BE2C (cell line): ENCODE data around the gene RGSL1.

Experiments
- DNase-seq: peaks from one replicate; pipeline ENCODE4 v3.0.0-alpha.2; 2020
- H3K27me3 ChIP-seq: fragments of 250-450 bp; sonication (Bioruptor Pico); 2 replicates; pipeline ENCODE4 v1.5.1; 2020; ENCODE audit warnings: mild to moderate bottlenecking
- H3K36me3 ChIP-seq: fragments of 250-450 bp; sonication (Bioruptor Pico); 2 replicates; pipeline ENCODE4 v1.5.1; 2020; ENCODE audit warnings: mild to moderate bottlenecking
- H3K4me1 ChIP-seq: fragments of 250-450 bp; sonication (Bioruptor Pico); 2 replicates; pipeline ENCODE4 v1.5.1; 2020
- H3K4me3 ChIP-seq: 2 replicates; pipeline ENCODE4 v1.5.1; 2011; ENCODE audit warnings: low read depth, low read length
- H3K9me3 ChIP-seq: fragments of 250-450 bp; sonication (Bioruptor Pico); 2 replicates; pipeline ENCODE4 v1.5.1; 2020
- CTCF ChIP-seq: IDR thresholded peaks from 2 replicates; pipeline ENCODE4 v1.5.1; 2012; ENCODE audit warnings: mild to moderate bottlenecking, low read depth, low read length

The RGSL1 gene

GRCh38 chr1:182408435-182409075, 41.4 kb upstream of the RGSL1 start:
- no peak for DNase-seq
- H3K4me3 ChIP-seq = no peak overlapping the region
- no peak for TF ChIP-seq CTCF
- H3K27me3 ChIP-seq = peaks cover 11% of the 10 kb centered on the region
- H3K36me3 ChIP-seq = no peaks in the 10 kb centered on the region
- no peaks in the 10 kb centered on the region for H3K4me1 ChIP-seq
- no peaks in the 10 kb centered on the region for H3K9me3 ChIP-seq

- Histone ChIP-seq H3K4me1 (no peaks in the 10 kb centered on the region), H3K27me3 (peaks cover 15% of the 10 kb centered on the region), H3K9me3 (no peaks in the 10 kb centered on the region), H3K36me3 (no peaks in the 10 kb centered on the region), H3K4me3 (no peak overlapping the region)
- DNase-seq = no peak
- no peak for TF ChIP-seq CTCF
These were observed 39.8 kb upstream of the RGSL1 start for GRCh38 chr1:182410138-182410537.

GRCh38 chr1:182410620-182411273, 39.2 kb upstream of the RGSL1 start:
- no peak for DNase-seq
- Histone ChIP-seq H3K36me3 (no peaks in the 10 kb centered on the region), H3K4me1 (no peaks in the 10 kb centered on the region), H3K4me3 (no peak overlapping the region), H3K27me3 (peaks cover 15% of the 10 kb centered on the region), H3K9me3 (no peaks in the 10 kb centered on the region)
- no peak for TF ChIP-seq CTCF

GRCh38 chr1:182413486-182413885, 36.5 kb upstream of the RGSL1 start:
- H3K36me3 ChIP-seq = no peaks in the 10 kb centered on the region
- H3K27me3 ChIP-seq = peaks cover 30% of the 10 kb centered on the region
- H3K4me1 ChIP-seq = no peaks in the 10 kb centered on the region
- TF ChIP-seq CTCF = no peak
- no peak overlapping the region for H3K4me3 ChIP-seq
- H3K9me3 ChIP-seq = no peaks in the 10 kb centered on the region
- DNase-seq = no peak

- DNase-seq = no peak
- no peak overlapping the region for H3K4me3 ChIP-seq
- no peaks in the 10 kb centered on the region for H3K36me3 ChIP-seq
- peaks cover 30% of the 10 kb centered on the region for H3K27me3 ChIP-seq
- no peaks in the 10 kb centered on the region for H3K9me3 ChIP-seq
- H3K4me1 ChIP-seq = no peaks in the 10 kb centered on the region
- no peak for TF ChIP-seq CTCF
These were observed 36.0 kb upstream of the RGSL1 start for GRCh38 chr1:182413969-182414368.

- H3K4me3 ChIP-seq = no peak overlapping the region
- peaks cover 25% of the 10 kb centered on the region for H3K27me3 ChIP-seq
- no peak for DNase-seq
- no peaks in the 10 kb centered on the region for H3K9me3 ChIP-seq
- no peak for TF ChIP-seq CTCF
- no peaks in the 10 kb centered on the region for H3K4me1 ChIP-seq
- H3K36me3 ChIP-seq = no peaks in the 10 kb centered on the region
These were observed 34.2 kb upstream of the RGSL1 start for GRCh38 chr1:182415789-182416188.
